NT2/D1 (cell line): ENCODE results near the gene UBN2.

ENCODE experiments used
- DNase-seq: peaks from one replicate; pipeline ENCODE4 v3.0.0-alpha.2; 2011; ENCODE audit warnings: low read depth, low spot score
- H3K27me3 ChIP-seq: 2 replicates; pipeline ENCODE4 v1.6.0; 2011; ENCODE audit warnings: mild to moderate bottlenecking; ENCODE audit not compliant: insufficient read length, insufficient read depth
- H3K36me3 ChIP-seq: 2 replicates; pipeline ENCODE4 v1.6.1; 2011; ENCODE audit warnings: mild to moderate bottlenecking, low read length, mixed read lengths; ENCODE audit not compliant: insufficient read depth, insufficient read length
- H3K4me1 ChIP-seq: 2 replicates; pipeline ENCODE4 v1.5.1; 2011; ENCODE audit not compliant: insufficient read depth, insufficient read length
- H3K4me3 ChIP-seq: 2 replicates; pipeline ENCODE4 v1.5.1; 2011; ENCODE audit warnings: low read depth; ENCODE audit not compliant: insufficient read length
- H3K9ac ChIP-seq: 2 replicates; pipeline ENCODE4 v1.6.0; 2011; ENCODE audit warnings: low read depth; ENCODE audit not compliant: insufficient read length
- H3K9me3 ChIP-seq: 2 replicates; pipeline ENCODE4 v1.5.1; 2011; ENCODE audit warnings: mild to moderate bottlenecking, low read length; ENCODE audit not compliant: insufficient read depth
- SUZ12 ChIP-seq: IDR thresholded peaks from 2 replicates; pipeline ENCODE4 v1.6.1; 2011; ENCODE audit not compliant: insufficient read length, insufficient read depth; ENCODE audit errors: extremely low read depth
- YY1 ChIP-seq: IDR thresholded peaks from 2 replicates; pipeline ENCODE4 v1.6.1; 2011; ENCODE audit not compliant: insufficient read length, insufficient read depth
- ZNF274 ChIP-seq: IDR thresholded peaks from 2 replicates; pipeline ENCODE4 v1.6.1; 2011; ENCODE audit warnings: mild to moderate bottlenecking, low read depth, low read length

Gene UBN2

GRCh38 chr7:139230774-139231512 is at the start of gene UBN2:
Gene UBN2, plus strand, starts transcription at chr7:139231237. Its CDS starts 248 bp downstream, at chr7:139231485.
- peak within 1 kb of the TSS; percentile 97 for H3K4me3 ChIP-seq
- peaks cover 4% of the 10 kb centered on the region; the same call in 1 of the 2 replicates for H3K9me3 ChIP-seq
- H3K4me1 ChIP-seq = no peaks in the 10 kb centered on the region
- no peaks in the 10 kb centered on the region for H3K36me3 ChIP-seq
- no peak for TF ChIP-seq SUZ12
- peak; percentile 89 for TF ChIP-seq YY1
- DNase-seq = peak; percentile 95
- peak within 1 kb of the TSS; percentile 92 for H3K9ac ChIP-seq
- H3K27me3 ChIP-seq = peaks cover 6% of the 10 kb centered on the region

- H3K4me1 ChIP-seq = peaks cover 2% of the 10 kb centered on the region
- no peaks in the 10 kb centered on the region for H3K27me3 ChIP-seq
- no peak for DNase-seq
- peaks cover 2% of the 10 kb centered on the region for H3K36me3 ChIP-seq
- no peaks in the 10 kb centered on the region for H3K9me3 ChIP-seq
- TF ChIP-seq YY1 (no peak), ZNF274 (no peak), SUZ12 (no peak)
- no peak overlapping the region for H3K9ac ChIP-seq
- H3K4me3 ChIP-seq = no peak overlapping the region
These were observed 49.6 kb upstream of the UBN2 start for GRCh38 chr7:139181404-139181803.

- peak; percentile 23 for DNase-seq
- TF ChIP-seq YY1 = no peak
- no peak for TF ChIP-seq SUZ12
- no peak for TF ChIP-seq ZNF274
- Histone ChIP-seq H3K4me3 (no peak overlapping the region), H3K27me3 (no peaks in the 10 kb centered on the region), H3K9me3 (no peaks in the 10 kb centered on the region), H3K9ac (no peak overlapping the region), H3K4me1 (peaks cover 2% of the 10 kb centered on the region), H3K36me3 (peaks cover 4% of the 10 kb centered on the region)
These were observed 48.7 kb upstream of the UBN2 start for GRCh38 chr7:139182363-139182762.

GRCh38 chr7:139183251-139183650 is 47.8 kb upstream of the UBN2 start:
- Histone ChIP-seq H3K9ac (no peak overlapping the region), H3K4me3 (no peak overlapping the region)
- TF ChIP-seq ZNF274 = no peak

GRCh38 chr7:139183878-139184338 is 47.1 kb upstream of the UBN2 start:
- H3K9ac ChIP-seq = no peak overlapping the region
- H3K4me3 ChIP-seq = no peak overlapping the region
- no peaks in the 10 kb centered on the region for H3K27me3 ChIP-seq
- H3K9me3 ChIP-seq = no peaks in the 10 kb centered on the region
- peaks cover 2% of the 10 kb centered on the region for H3K4me1 ChIP-seq
- DNase-seq = no peak
- H3K36me3 ChIP-seq = peaks cover 5% of the 10 kb centered on the region
- TF ChIP-seq YY1 = no peak
- TF ChIP-seq SUZ12 = no peak
- TF ChIP-seq ZNF274 = no peak

More at GRCh38 chr7:139183251-139183650, 47.8 kb upstream of the UBN2 start:
- Histone ChIP-seq H3K9me3 (no peaks in the 10 kb centered on the region), H3K27me3 (no peaks in the 10 kb centered on the region), H3K36me3 (peaks cover 5% of the 10 kb centered on the region), H3K4me1 (peaks cover 2% of the 10 kb centered on the region)
- DNase-seq = no peak

GRCh38 chr7:139186146-139186545 is 44.9 kb upstream of the UBN2 start:
- Histone ChIP-seq H3K4me1 (peaks cover 2% of the 10 kb centered on the region), H3K9ac (no peak overlapping the region), H3K27me3 (no peaks in the 10 kb centered on the region), H3K9me3 (no peaks in the 10 kb centered on the region), H3K4me3 (no peak overlapping the region), H3K36me3 (peaks cover 5% of the 10 kb centered on the region)
- DNase-seq = no peak
- TF ChIP-seq SUZ12 = no peak
- no peak for TF ChIP-seq ZNF274
- TF ChIP-seq YY1 = no peak

GRCh38 chr7:139189357-139189756 is 41.7 kb upstream of the UBN2 start:
- Histone ChIP-seq H3K4me1 (no peaks in the 10 kb centered on the region), H3K27me3 (no peaks in the 10 kb centered on the region), H3K9me3 (no peaks in the 10 kb centered on the region), H3K9ac (no peak overlapping the region), H3K36me3 (peaks cover 5% of the 10 kb centered on the region), H3K4me3 (no peak overlapping the region)
- TF ChIP-seq SUZ12 (no peak), YY1 (no peak), ZNF274 (no peak)
- DNase-seq = no peak
